NCI-H1694 (cell line): ENCODE data around the gene BNC2.

ENCODE experiments used
- DNase-seq: peaks from one replicate; lab custom pipeline; 2025; lab: John Stamatoyannopoulos, UW

The BNC2 gene

GRCh38 chr9:16753256-16753655 lies 117.2 kb downstream of the BNC2 start:
- no peak for DNase-seq

DNA sequence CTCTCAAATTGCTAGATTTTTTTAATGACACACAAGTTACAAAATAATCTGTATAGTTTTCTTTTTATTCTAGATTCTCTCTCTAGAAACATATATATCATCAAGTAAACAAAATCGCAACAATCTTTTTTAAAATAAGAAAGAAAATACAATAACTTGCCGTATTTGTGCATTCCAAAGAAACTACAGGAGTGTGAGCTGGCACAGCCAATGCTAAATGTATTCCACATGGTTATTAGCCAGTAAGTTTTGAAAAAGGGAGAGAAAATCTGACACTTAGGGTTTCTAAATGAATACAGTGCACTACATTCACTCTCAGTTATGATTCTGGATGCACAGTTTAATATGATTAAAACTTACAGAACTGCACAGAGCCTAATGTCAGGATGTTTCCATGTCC lies 117.9 kb downstream of the BNC2 start:
- DNase-seq = no peak

GRCh38 chr9:16750553-16750952 lies 119.9 kb downstream of the BNC2 start:
- DNase-seq = no peak

DNA sequence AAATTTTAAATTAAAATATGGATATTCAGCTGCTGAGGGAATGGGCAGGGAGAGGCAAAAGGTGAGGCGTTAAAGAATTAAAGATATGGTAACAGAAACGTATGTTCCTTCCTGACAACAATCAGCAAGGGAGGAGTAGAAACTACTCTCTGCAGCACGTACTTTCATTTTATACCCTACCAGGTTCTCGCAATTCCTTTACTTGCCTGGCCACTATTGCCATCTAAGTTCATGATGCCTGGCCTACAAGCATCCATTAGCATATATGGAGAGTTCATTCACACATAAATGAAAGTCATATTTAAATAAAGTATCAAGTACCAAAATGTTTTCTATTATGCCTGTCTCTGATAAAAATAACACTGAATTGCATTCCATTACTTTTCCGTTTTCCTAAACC lies 125.1 kb downstream of the BNC2 start:
- DNase-seq = no peak

- DNase-seq = no peak
Measured at GRCh38 chr9:16744394-16744793, 126.1 kb downstream of the BNC2 start.

- DNase-seq = no peak
Measured at GRCh38 chr9:16743375-16743774, 127.1 kb downstream of the BNC2 start.

- DNase-seq = no peak
Measured at GRCh38 chr9:16735001-16735400, 135.5 kb downstream of the BNC2 start.

DNA sequence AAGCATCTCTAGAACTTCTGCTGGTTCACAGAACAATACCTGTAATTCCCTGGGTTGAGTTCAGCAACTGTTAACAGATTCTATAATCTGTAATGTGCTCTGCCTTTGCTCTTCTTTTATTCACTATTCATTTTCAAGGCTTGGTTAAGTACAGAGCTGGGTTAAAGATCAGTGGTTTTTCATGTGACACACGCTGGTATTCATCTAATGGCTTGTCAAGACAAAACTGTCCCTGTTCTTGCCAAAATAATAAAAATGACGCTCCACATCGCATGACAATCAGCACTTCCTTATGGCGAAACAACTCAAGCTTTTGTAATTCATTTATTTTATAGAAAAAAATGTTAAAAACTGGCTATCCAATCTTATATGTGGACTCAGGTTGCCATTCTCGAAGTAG lies 137.9 kb downstream of the BNC2 start:
- no peak for DNase-seq

DNA sequence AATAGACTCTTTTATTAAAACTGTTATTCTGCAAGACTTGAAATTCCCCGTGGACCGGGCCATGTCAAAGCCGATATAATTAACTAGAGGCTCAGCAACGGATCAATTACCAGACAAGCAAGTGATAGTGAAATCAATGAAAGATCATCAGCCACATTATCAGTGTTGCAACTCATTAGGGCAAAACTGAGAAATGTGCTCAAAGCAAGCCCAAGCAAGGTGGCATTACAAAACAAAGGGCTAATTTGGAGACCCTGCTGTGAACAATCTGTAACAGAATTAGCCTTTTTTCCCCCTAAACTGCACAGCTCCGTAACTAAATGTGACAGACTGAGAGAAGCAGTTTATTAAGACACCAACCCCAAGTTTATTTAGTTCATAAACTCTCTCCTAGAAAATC lies 140.3 kb downstream of the BNC2 start:
- no peak for DNase-seq

- DNase-seq = no peak
Measured at GRCh38 chr9:16729651-16730050, 140.8 kb downstream of the BNC2 start.

DNA sequence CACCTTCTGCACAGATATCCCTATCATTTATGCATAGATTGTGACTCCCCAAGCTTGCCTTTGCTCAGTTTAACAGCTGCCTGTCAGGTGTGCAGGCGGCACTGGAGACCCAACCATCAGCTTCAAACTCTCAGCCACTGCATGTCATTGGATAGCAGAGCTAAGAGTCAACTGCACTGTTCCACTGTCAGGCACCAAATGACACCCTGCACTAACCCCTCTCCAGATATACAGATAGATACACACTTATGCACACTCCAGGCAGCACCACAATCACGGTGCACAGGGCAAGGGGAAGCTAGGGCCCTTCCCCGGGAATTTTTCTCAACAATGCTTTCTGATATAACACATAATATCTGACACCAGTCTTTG lies 142.3 kb downstream of the BNC2 start:
- no peak for DNase-seq

- no peak for DNase-seq
Measured at GRCh38 chr9:16727452-16728136, 142.9 kb downstream of the BNC2 start.

DNA sequence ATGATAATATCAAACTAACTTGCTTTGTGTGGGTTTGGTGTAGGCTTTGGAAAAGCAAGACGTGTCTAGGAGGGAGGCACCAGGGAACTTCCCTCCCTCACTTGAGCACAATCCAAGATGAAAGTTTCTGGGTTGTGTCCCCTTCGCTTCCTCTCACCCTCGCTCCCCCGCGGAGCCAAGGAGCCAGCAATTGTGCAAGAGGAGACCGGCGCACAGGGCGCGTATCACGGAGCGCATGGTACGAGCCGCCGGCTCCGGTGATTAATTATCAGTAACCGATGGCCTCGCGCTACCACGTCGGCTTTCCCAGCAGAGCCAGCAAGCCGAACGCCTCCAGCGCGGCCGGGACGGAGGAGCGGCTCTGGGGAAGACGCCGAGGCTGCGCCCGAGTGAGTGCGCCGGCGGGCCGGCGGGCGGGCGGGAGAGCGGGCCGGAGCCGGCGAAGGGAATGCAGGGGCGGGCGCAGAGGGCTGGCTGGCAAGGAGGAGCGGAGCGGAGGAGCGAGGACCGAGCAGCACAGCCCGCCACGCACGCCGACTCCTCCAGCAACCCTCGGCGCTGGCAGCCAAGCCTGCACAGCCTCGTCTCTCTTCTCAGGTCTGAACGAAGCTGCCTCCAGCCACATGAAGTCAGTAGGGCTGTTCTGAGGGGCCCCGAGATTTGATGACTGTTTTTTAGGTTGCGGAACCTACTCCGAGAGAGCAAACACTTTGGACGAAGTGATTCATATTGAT lies 143.6 kb downstream of the BNC2 start:
- peak; percentile 4 for DNase-seq

GRCh38 chr9:16726029-16726428 lies 144.4 kb downstream of the BNC2 start:
- peak; percentile 25 for DNase-seq

DNA sequence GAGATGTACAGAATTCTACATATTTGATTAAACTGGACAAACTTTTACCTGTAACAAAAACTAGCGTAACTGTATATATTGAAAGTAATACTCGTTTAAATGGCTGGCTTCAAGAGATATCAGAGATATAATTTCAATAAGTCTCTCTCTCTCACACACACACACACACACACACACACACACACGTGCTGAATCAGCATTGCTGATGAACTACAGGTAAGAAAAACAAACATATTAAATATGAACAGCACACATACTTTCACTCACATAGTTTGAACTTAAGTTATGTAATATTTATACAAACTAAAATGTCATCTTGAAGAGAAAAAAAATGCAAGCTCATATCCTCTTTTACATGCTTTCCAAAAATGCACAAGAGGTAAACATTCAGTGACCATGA lies 145.4 kb downstream of the BNC2 start:
- DNase-seq = no peak

- DNase-seq = no peak
Measured at GRCh38 chr9:16721972-16722371, 148.5 kb downstream of the BNC2 start.

DNA sequence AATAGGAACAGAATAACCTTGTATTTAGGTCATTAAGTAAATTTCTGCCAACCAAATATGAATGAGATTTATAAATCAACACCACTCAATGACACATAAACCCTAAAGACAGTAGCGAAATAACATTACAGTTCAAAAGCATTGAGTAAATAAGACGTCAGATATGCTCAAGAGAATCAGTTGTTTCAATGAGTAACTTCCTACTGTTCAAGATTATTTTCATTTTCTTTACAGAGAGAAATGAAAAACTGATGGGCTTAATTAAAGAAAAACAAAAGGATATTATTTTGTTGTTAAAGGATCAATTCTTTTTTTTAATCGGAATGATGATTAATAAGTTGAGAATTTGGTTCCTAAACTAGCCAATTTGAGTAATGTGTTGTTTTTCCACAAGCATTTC lies 150.1 kb downstream of the BNC2 start:
- DNase-seq = no peak

- DNase-seq = no peak
Measured at GRCh38 chr9:16719921-16720320, 150.5 kb downstream of the BNC2 start.

GRCh38 chr9:16718952-16719351 lies 151.5 kb downstream of the BNC2 start:
- DNase-seq = no peak

GRCh38 chr9:16718296-16718695 lies 152.2 kb downstream of the BNC2 start:
- no peak for DNase-seq

DNA sequence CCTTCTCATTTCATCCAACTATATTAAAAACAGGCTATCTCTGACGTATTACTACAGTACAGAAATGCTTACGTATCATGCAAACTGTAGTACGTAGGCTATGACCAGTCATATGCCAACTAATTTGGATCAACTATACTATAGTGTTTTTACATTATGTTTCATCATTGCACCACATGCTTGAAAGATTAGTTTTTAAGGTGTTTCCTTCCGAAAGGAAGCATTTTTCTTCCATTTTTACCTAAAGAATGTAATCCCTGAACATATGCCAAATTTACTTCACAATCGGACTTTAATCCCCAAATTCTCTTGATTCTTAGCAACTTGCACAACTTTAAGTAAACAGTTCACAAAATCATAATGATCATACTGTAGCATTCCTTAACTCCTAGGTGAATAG lies 153.9 kb downstream of the BNC2 start:
- no peak for DNase-seq

DNA sequence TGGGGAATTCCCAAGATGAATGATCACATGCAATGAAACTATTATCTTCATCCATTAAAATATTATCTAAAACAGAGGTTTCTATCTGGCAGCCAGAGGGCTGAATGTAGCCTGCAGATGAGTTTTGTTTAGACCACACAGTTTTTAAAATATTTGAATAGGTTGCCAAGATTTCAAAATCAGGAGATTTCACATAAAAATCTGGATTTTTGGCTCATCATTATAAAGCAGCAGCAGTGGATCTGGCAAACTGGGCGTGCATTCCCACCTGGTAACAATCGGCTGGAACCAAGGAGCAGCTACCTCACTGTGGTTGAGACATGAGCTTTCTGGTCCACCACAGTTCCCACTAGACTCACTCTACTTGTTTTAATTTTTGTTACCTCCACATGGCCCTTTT lies 155.1 kb downstream of the BNC2 start:
- no peak for DNase-seq

GRCh38 chr9:16712787-16713186 lies 157.7 kb downstream of the BNC2 start:
- DNase-seq = no peak

GRCh38 chr9:16710888-16711287 lies 159.6 kb downstream of the BNC2 start:
- no peak for DNase-seq
